Endodermal cell (in vitro differentiated cells): Measurements from ENCODE around the gene SIGLEC6. TPM values are rescaled to one million over a fixed set of nuclear protein-coding genes. Genes with fewer than 3 reads are reported as not detected.

Source experiments
- DNase-seq: peaks from one replicate; pipeline ENCODE4 v3.0.0-alpha.2; 2017
- H3K27ac ChIP-seq: 2 replicates; pipeline ENCODE4 v1.5.1; 2013; ENCODE audit warnings: mild to moderate bottlenecking, low read depth, low read length, moderate library complexity
- H3K27me3 ChIP-seq: 2 replicates; pipeline ENCODE4 v1.6.1; 2013; ENCODE audit warnings: mild to moderate bottlenecking, low read length, moderate library complexity; ENCODE audit not compliant: insufficient read depth, control insufficient read depth, poor library complexity, severe bottlenecking
- H3K36me3 ChIP-seq: 2 replicates; pipeline ENCODE4 v1.7.0; 2013; ENCODE audit warnings: mild to moderate bottlenecking, low read length, moderate library complexity; ENCODE audit not compliant: control insufficient read depth, insufficient read depth
- H3K4me1 ChIP-seq: one replicate; pipeline ENCODE4 v1.7.0; 2013; ENCODE audit warnings: low read length; ENCODE audit not compliant: control insufficient read depth, insufficient read depth
- H3K4me3 ChIP-seq: 2 replicates; pipeline ENCODE4 v1.5.1; 2013; ENCODE audit warnings: mild to moderate bottlenecking, low read length, moderate library complexity
- H3K9ac ChIP-seq: 2 replicates; pipeline ENCODE4 v1.6.1; 2013; ENCODE audit warnings: mild to moderate bottlenecking, low read length, moderate library complexity; ENCODE audit not compliant: poor library complexity, severe bottlenecking; ENCODE audit errors: extremely low read depth
- H3K9me3 ChIP-seq: 2 replicates; pipeline ENCODE4 v1.6.1; 2013; ENCODE audit warnings: mild to moderate bottlenecking, low read length, moderate library complexity; ENCODE audit not compliant: control insufficient read depth
- H3K27ac Mint-ChIP-seq: 2 replicates; pipeline ENCODE4 v1.8.0; 2020; ENCODE audit warnings: mixed read lengths
- H3K27me3 Mint-ChIP-seq: 2 replicates; pipeline ENCODE4 v1.8.0; 2021; ENCODE audit warnings: mild to moderate bottlenecking, mixed read lengths; ENCODE audit not compliant: insufficient read depth
- H3K36me3 Mint-ChIP-seq: 2 replicates; pipeline ENCODE4 v1.8.0; 2020; ENCODE audit warnings: low read depth, mixed read lengths
- H3K4me1 Mint-ChIP-seq: 2 replicates; pipeline ENCODE4 v1.8.0; 2020; ENCODE audit warnings: mixed read lengths
- H3K4me3 Mint-ChIP-seq: 2 replicates; pipeline ENCODE4 v1.8.0; 2020; ENCODE audit warnings: mild to moderate bottlenecking, moderate library complexity, mixed read lengths
- H3K9me3 Mint-ChIP-seq: 2 replicates; pipeline ENCODE4 v1.8.0; 2020; ENCODE audit warnings: mild to moderate bottlenecking, mixed read lengths
- WGBS, 2 experiments: methylation state at CpG; one replicate each; pipeline versions ENCODE4 v1.1.5 to v1.1.7; 2013; ENCODE audit warnings: missing lambda C conversion rate in 2 of 2, mixed read lengths in 1 of 2; ENCODE audit not compliant: insufficient coverage in 1 of 2, insufficient read length in 1 of 2; 5-methylcytosine and 5-hydroxymethylcytosine counted together
- total RNA-seq, 2 donors: library from RNA; stranded (reverse); fragmentation: NEBNext Ultra II Directional in 1 of 2; extraction: Animal tissue kit (Norgen Biotek cat#: 25700) in 1 of 2; gene quantifications; 2 replicates in 1 of 2; 3 replicates in 1 of 2; pipeline ENCODE4 v1.2.1, GENCODE V29; 2021
- TF ChIP-seq, protein P1 (sequence below): fragments of 200-600 bp; sonication (generic); conservative IDR thresholded peaks from 2 replicates; pipeline ENCODE4 v1.5.0; 2021; ENCODE audit warnings: antibody characterized with exemption, mild to moderate bottlenecking

The SIGLEC6 gene
- total RNA-seq, 2 donors from 2014 or later: 0.26 TPM; not detected in 1

- no peaks in the 10 kb centered on the region for H3K4me1 ChIP-seq
- no peak overlapping the region for H3K4me3 ChIP-seq
- no peak for DNase-seq
- TF ChIP-seq, protein P1, sequence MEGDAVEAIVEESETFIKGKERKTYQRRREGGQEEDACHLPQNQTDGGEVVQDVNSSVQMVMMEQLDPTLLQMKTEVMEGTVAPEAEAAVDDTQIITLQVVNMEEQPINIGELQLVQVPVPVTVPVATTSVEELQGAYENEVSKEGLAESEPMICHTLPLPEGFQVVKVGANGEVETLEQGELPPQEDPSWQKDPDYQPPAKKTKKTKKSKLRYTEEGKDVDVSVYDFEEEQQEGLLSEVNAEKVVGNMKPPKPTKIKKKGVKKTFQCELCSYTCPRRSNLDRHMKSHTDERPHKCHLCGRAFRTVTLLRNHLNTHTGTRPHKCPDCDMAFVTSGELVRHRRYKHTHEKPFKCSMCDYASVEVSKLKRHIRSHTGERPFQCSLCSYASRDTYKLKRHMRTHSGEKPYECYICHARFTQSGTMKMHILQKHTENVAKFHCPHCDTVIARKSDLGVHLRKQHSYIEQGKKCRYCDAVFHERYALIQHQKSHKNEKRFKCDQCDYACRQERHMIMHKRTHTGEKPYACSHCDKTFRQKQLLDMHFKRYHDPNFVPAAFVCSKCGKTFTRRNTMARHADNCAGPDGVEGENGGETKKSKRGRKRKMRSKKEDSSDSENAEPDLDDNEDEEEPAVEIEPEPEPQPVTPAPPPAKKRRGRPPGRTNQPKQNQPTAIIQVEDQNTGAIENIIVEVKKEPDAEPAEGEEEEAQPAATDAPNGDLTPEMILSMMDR: no peak
- Mint-ChIP-seq H3K27me3 (peaks cover 64% of the 10 kb centered on the region), H3K36me3 (no peaks in the 10 kb centered on the region), H3K27ac (no peak overlapping the region), H3K9me3 (no peaks in the 10 kb centered on the region), H3K4me3 (no peak overlapping the region), H3K4me1 (no peaks in the 10 kb centered on the region)
- peaks cover 62% of the 10 kb centered on the region for H3K27me3 ChIP-seq
- no peak overlapping the region for H3K27ac ChIP-seq
- H3K9ac ChIP-seq: no peak overlapping the region
- 85 to 100% methylated on average over 1 to 2 of the region's 2 CpGs for WGBS, 2 experiments
- no peaks in the 10 kb centered on the region for H3K36me3 ChIP-seq
- no peaks in the 10 kb centered on the region for H3K9me3 ChIP-seq
These were observed 62.9 kb downstream of the SIGLEC6 start for GRCh38 chr19:51468545-51468920.

GRCh38 chr19:51467864-51468544, 63.5 kb downstream of the SIGLEC6 start:
- no peaks in the 10 kb centered on the region for H3K4me1 Mint-ChIP-seq
- H3K4me3 Mint-ChIP-seq: no peak overlapping the region
- no peaks in the 10 kb centered on the region for H3K4me1 ChIP-seq
- no peaks in the 10 kb centered on the region for H3K9me3 ChIP-seq
- H3K4me3 ChIP-seq: no peak overlapping the region
- peaks cover 68% of the 10 kb centered on the region for H3K27me3 Mint-ChIP-seq
- no peak overlapping the region for H3K27ac Mint-ChIP-seq
- no peak overlapping the region for H3K27ac ChIP-seq
- no peaks in the 10 kb centered on the region for H3K36me3 Mint-ChIP-seq
- H3K36me3 ChIP-seq: no peaks in the 10 kb centered on the region
- TF ChIP-seq, protein P1: no peak
- DNase-seq: no peak
- peaks cover 67% of the 10 kb centered on the region for H3K27me3 ChIP-seq
- no peaks in the 10 kb centered on the region for H3K9me3 Mint-ChIP-seq
- H3K9ac ChIP-seq: no peak overlapping the region
- 74 to 80% methylated on average over 1 to 4 of the region's 4 CpGs for whole genome bisulfite sequencing, 2 experiments

Other genes with a start within 250 kb of the SIGLEC6 start
- 10 to 100 TPM; 42.7 to 49.4 TPM for gene IGLON5, start 220.0 kb downstream of the SIGLEC6 start, total RNA-seq
- gene VSIG10L, start 189.5 kb downstream of the SIGLEC6 start, total RNA-seq: 10 to 100 TPM in 1 of 2 donors, 1 to 10 TPM in 1; 6.4 to 11.5 TPM
- gene ETFB, start 165.3 kb downstream of the SIGLEC6 start, total RNA-seq: 10 to 100 TPM; 54.3 to 77.3 TPM
- gene CLDND2, start 162.7 kb downstream of the SIGLEC6 start, total RNA-seq: 1 to 10 TPM; 1.3 to 2.5 TPM
- not detected for gene NKG7, start 159.0 kb downstream of the SIGLEC6 start, total RNA-seq
- not detected for gene LIM2, start 143.7 kb downstream of the SIGLEC6 start, total RNA-seq
- 1 to 10 TPM; 1.4 to 1.8 TPM for gene C19orf84, start 141.1 kb downstream of the SIGLEC6 start, total RNA-seq
- gene SIGLEC10, start 114.0 kb downstream of the SIGLEC6 start, total RNA-seq: not detected
- gene SIGLEC8, start 73.2 kb downstream of the SIGLEC6 start, total RNA-seq: not detected
- not detected for gene CEACAM18, start 53.1 kb downstream of the SIGLEC6 start, total RNA-seq
- not detected for gene SIGLEC12, start 29.9 kb downstream of the SIGLEC6 start, total RNA-seq
- gene ZNF175, start 39.6 kb upstream of the SIGLEC6 start, total RNA-seq: 10 to 100 TPM; 10.8 to 11.3 TPM
- gene SIGLEC5, start 98.7 kb upstream of the SIGLEC6 start, total RNA-seq: not detected
- gene SIGLEC14, start 115.2 kb upstream of the SIGLEC6 start, total RNA-seq: not detected
- 10 to 100 TPM; 18.4 to 26.8 TPM for gene SPACA6, start 161.7 kb upstream of the SIGLEC6 start, total RNA-seq
- under 1 TPM in 1 of 2 donors, not detected in 1; 0.22 TPM for gene HAS1, start 192.3 kb upstream of the SIGLEC6 start, total RNA-seq
- not detected for gene FPR1, start 220.2 kb upstream of the SIGLEC6 start, total RNA-seq
- gene FPR2, start 229.5 kb upstream of the SIGLEC6 start, total RNA-seq: under 1 TPM in 1 of 2 donors, not detected in 1; 0.11 TPM